Measurements from ENCODE around the gene KRT81. TPM values are rescaled to one million over a fixed set of nuclear protein-coding genes. Genes with fewer than 3 reads are reported as not detected.

The KRT81 gene
- total RNA-seq, 4 donors from 2014 or later, result 0.27 TPM; not detected in 3

- Histone ChIP-seq H3K4me3 (no peak overlapping the region), H3K36me3 (no peaks in the 10 kb centered on the region), H3K4me1 (no peaks in the 10 kb centered on the region), H3K27ac (no peak overlapping the region), H3K27me3 (peaks cover 12% of the 10 kb centered on the region), H3K9me3 (peaks cover 0 to 6% (median 0%) of the 10 kb centered on the region in 3 donors)
- TF ChIP-seq POLR2A (IDR thresholded peaks at IDR 0.05) (no peak), EP300 (IDR thresholded peaks at IDR 0.05) (no peak), POLR2AphosphoS5 (IDR thresholded peaks at IDR 0.05) (no peak)
- ATAC-seq, result no peak
- WGBS, 2 donors (ENCODE audit: low coverage in 1 of 2), result no CpG with 5 or more reads among the region's 1 CpG
Measured at GRCh38 chr12:52331039-52331438, 39.7 kb upstream of the KRT81 start.

GRCh38 chr12:52327830-52328500 lies 36.6 kb upstream of the KRT81 start:
- Histone ChIP-seq H3K4me3 (no peak overlapping the region), H3K36me3 (no peaks in the 10 kb centered on the region), H3K9me3 (no peaks in the 10 kb centered on the region), H3K27me3 (peaks cover 6% of the 10 kb centered on the region), H3K4me1 (no peaks in the 10 kb centered on the region), H3K27ac (no peak overlapping the region)
- 73 to 78% methylated on average over 3 of the region's 10 CpGs for WGBS, 2 donors (ENCODE audit: low coverage in 1 of 2)
- TF ChIP-seq EP300 (IDR thresholded peaks at IDR 0.05) (no peak), POLR2A (IDR thresholded peaks at IDR 0.05) (no peak), POLR2AphosphoS5 (IDR thresholded peaks at IDR 0.05) (no peak), CTCF (IDR thresholded peaks at IDR 0.05) (no peak)
- ATAC-seq, result no peak

GRCh38 chr12:52327052-52327829 lies 35.9 kb upstream of the KRT81 start:
- H3K27ac ChIP-seq, result no peak overlapping the region
- 50 to 64% methylated on average over 4 to 10 of the region's 11 CpGs for WGBS, 2 donors (ENCODE audit: low coverage in 1 of 2)
- H3K36me3 ChIP-seq, result no peaks in the 10 kb centered on the region
- no peak overlapping the region for H3K4me3 ChIP-seq
- peak; percentile 90 for ATAC-seq
- no peaks in the 10 kb centered on the region for H3K4me1 ChIP-seq
- peaks cover 4% of the 10 kb centered on the region for H3K27me3 ChIP-seq
- TF ChIP-seq POLR2AphosphoS5 (IDR thresholded peaks at IDR 0.05) (peak; percentile 32), CTCF (IDR thresholded peaks at IDR 0.05) (peak in 3 of 4 experiments; percentile 79 to 84 (median 80)), POLR2A (IDR thresholded peaks at IDR 0.05) (no peak), EP300 (IDR thresholded peaks at IDR 0.05) (no peak)
- no peaks in the 10 kb centered on the region for H3K9me3 ChIP-seq

GRCh38 chr12:52324153-52324444 lies 32.8 kb upstream of the KRT81 start:
- TF ChIP-seq POLR2A (IDR thresholded peaks at IDR 0.05), result no peak
- TF ChIP-seq CTCF (IDR thresholded peaks at IDR 0.05), result no peak
- TF ChIP-seq EP300 (IDR thresholded peaks at IDR 0.05), result no peak
- TF ChIP-seq POLR2AphosphoS5 (IDR thresholded peaks at IDR 0.05), result no peak
- no peak for ATAC-seq
- Histone ChIP-seq H3K9me3 (no peaks in the 10 kb centered on the region), H3K27me3 (peaks cover 27% of the 10 kb centered on the region), H3K4me1 (no peaks in the 10 kb centered on the region), H3K36me3 (no peaks in the 10 kb centered on the region), H3K4me3 (no peak overlapping the region), H3K27ac (no peak overlapping the region)
- WGBS, 2 donors (ENCODE audit: low coverage in 1 of 2), result 100% methylated on average over 2 of the region's 3 CpGs; no CpG with 5 or more reads in 1 of the 2 donors

- Histone ChIP-seq H3K27me3 (peaks cover 33% of the 10 kb centered on the region), H3K9me3 (no peaks in the 10 kb centered on the region), H3K4me1 (no peaks in the 10 kb centered on the region), H3K4me3 (no peak overlapping the region), H3K27ac (no peak overlapping the region), H3K36me3 (no peaks in the 10 kb centered on the region)
- 83 to 100% methylated on average over 4 to 8 of the region's 10 CpGs for WGBS, 2 donors (ENCODE audit: low coverage in 1 of 2)
- ATAC-seq, result no peak
- TF ChIP-seq POLR2AphosphoS5 (IDR thresholded peaks at IDR 0.05) (no peak), POLR2A (IDR thresholded peaks at IDR 0.05) (no peak), CTCF (IDR thresholded peaks at IDR 0.05) (no peak), EP300 (IDR thresholded peaks at IDR 0.05) (no peak)
Measured at GRCh38 chr12:52323416-52324152, 32.2 kb upstream of the KRT81 start.

Measured in gastroesophageal sphincter (tissue), 4 donors.